Left ventricle myocardium inferior (tissue), 1 donor: Measurements from ENCODE around the gene FITM2. TPM values are rescaled to one million over a fixed set of nuclear protein-coding genes. Genes with fewer than 3 reads are reported as not detected.

Experiments used
- DNase-seq: peaks from one replicate; pipeline ENCODE4 v3.0.0-alpha.2; 2020
- H3K27ac ChIP-seq: fragments of 200-600 bp; replicated peaks from 2 replicates; pipeline ENCODE4 v1.8.0; 2021
- H3K27me3 ChIP-seq: fragments of 200-600 bp; 2 replicates; pipeline ENCODE4 v1.8.0; 2021; ENCODE audit warnings: low read depth
- H3K36me3 ChIP-seq: fragments of 200-600 bp; 2 replicates; pipeline ENCODE4 v1.8.0; 2021
- H3K4me1 ChIP-seq: fragments of 200-600 bp; 2 replicates; pipeline ENCODE4 v1.8.0; 2021
- H3K4me3 ChIP-seq: fragments of 200-600 bp; 2 replicates; pipeline ENCODE4 v1.8.0; 2021; ENCODE audit warnings: mild to moderate bottlenecking, moderate library complexity
- H3K9me3 ChIP-seq: fragments of 200-600 bp; replicated peaks from 2 replicates; pipeline ENCODE4 v1.8.0; 2021
- intact Hi-C: fragments of 100-400 bp; cut with micrococcal nuclease; formaldehyde crosslinking; loops from one replicate; pipeline ENCODE4 v1.11.0; 2022
- total RNA-seq: library from RNA; stranded (reverse); fragmentation: NEBNext Ultra II Directional; extraction: Animal tissue kit (Norgen Biotek cat#: 25700); gene quantifications from one replicate; pipeline ENCODE4 v1.2.1, GENCODE V29; 2021
- TF ChIP-seq, protein P1 (sequence below): fragments of 200-600 bp; IDR thresholded peaks from 2 replicates; pipeline ENCODE4 v1.8.0; 2021; ENCODE audit warnings: antibody characterized with exemption, mild to moderate bottlenecking, borderline replicate concordance
- donor health status: DM: no; HTN: yes; CAD: no; lungs with severe emphysema.

Gene FITM2
- total RNA-seq, 1 donor from 2014 or later: 160 TPM

DNA sequence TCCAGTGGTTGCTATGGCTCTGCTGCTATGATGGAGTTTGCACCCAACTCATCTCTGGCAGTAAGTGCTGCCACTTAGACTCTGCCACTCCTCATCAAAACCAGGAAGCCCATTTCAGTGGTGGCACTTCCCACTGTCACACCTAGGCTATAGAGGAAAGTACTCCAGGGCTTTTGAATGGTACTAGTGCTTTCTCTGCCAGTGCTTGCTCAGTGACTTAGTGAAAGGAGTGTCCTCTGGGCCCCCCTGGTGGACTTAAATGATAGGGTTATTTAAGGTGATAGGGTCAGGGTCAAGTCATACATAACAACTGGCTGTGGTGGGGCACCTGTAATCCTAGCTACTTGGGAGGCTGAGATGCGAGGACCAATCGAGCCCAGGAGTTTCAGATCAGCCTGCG lies 22.8 kb downstream of the FITM2 start:
- intact Hi-C loops: no loop called here
- Histone ChIP-seq H3K4me1 (peaks cover 36% of the 10 kb centered on the region), H3K27ac (peak overlapping the region; percentile 64), H3K4me3 (no peak overlapping the region), H3K27me3 (no peaks in the 10 kb centered on the region), H3K36me3 (no peaks in the 10 kb centered on the region), H3K9me3 (no peaks in the 10 kb centered on the region)
- TF ChIP-seq, protein P1, sequence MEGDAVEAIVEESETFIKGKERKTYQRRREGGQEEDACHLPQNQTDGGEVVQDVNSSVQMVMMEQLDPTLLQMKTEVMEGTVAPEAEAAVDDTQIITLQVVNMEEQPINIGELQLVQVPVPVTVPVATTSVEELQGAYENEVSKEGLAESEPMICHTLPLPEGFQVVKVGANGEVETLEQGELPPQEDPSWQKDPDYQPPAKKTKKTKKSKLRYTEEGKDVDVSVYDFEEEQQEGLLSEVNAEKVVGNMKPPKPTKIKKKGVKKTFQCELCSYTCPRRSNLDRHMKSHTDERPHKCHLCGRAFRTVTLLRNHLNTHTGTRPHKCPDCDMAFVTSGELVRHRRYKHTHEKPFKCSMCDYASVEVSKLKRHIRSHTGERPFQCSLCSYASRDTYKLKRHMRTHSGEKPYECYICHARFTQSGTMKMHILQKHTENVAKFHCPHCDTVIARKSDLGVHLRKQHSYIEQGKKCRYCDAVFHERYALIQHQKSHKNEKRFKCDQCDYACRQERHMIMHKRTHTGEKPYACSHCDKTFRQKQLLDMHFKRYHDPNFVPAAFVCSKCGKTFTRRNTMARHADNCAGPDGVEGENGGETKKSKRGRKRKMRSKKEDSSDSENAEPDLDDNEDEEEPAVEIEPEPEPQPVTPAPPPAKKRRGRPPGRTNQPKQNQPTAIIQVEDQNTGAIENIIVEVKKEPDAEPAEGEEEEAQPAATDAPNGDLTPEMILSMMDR: no peak
- no peak for DNase-seq

DNA sequence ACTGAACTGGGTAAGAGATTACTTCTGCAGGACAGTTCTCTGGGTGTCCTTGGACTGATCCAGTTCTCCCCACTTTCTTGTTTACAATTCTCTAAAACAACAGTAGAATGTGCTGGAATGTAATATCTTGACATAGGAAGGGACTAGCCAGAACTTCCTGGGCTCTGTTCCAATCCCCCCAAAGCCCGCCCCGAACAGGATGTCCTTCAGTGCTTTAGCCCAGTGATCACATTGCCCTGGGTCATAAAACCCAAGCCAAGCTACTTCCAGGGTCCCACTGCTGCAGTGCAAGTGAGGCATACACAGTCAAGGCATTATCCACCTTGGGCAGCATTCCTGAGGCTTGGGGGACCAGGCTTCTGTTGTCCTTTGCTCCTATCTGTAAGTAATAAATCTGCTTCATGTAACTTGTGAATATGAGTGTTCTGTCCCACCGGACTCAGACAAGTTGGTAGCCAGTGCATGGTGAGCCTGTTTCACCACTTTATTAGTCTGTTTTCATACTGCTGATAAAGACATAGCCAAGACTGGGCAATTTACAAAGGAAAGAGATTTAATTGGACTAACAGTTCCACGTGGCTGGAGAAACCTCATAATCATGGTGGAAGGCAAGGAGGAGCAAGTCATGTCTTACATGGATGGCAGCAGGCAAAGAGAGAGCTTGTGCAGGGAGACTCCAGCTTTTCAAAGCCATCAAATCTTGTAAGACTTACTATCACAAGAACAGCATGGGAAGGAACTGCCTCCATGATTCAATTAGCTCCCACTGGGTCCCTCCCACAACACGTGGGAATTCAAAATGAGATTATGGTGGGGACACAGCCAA lies 23.5 kb downstream of the FITM2 start:
- peaks cover 39% of the 10 kb centered on the region for H3K4me1 ChIP-seq
- H3K36me3 ChIP-seq: no peaks in the 10 kb centered on the region
- intact Hi-C loops: no loop called here
- H3K27ac ChIP-seq: peak overlapping the region; percentile 64
- peak; percentile 48 for DNase-seq
- no peak overlapping the region for H3K4me3 ChIP-seq
- no peaks in the 10 kb centered on the region for H3K27me3 ChIP-seq
- no peaks in the 10 kb centered on the region for H3K9me3 ChIP-seq
- TF ChIP-seq, protein P1: no peak

DNA sequence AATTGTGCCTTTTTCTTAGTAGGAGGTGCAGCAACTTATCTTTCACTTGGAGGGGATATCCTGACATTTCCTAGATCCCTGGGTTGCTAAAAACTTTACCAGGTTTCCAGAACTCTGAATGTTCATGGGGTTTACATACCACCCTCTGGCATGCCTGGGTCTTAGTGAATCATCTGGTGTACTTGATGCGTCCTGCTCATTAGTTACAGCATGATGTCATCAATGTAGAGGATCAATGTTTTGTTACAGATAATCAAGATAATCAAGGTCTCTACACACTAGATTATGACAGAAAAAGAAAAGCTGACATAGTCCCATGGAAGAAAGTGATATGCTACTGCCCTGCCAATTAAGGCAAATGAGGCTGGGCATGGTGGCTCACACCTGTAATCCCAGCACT lies 27.0 kb downstream of the FITM2 start:
- Histone ChIP-seq H3K36me3 (no peaks in the 10 kb centered on the region), H3K27me3 (no peaks in the 10 kb centered on the region)
- intact Hi-C loops: no loop called here

DNA sequence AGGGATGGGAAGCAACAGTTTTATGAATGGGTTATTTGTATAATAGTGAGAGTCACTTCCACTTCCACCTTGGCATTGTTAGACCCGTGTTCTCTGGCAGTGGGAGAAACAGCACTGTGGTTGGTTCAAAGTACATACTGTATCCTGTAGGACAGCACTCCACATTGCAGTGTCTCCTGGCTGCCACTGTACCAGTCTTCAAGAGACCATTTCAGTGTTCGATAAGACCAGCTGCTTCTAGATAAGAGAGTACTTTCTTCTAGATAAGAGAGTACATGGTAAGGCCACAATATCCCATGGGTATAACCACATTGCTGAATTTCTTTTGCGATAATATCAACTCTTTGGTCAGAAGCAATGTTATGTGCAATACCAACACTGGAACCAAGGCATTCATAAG lies 28.8 kb downstream of the FITM2 start:
- Histone ChIP-seq H3K36me3 (no peaks in the 10 kb centered on the region), H3K9me3 (no peaks in the 10 kb centered on the region), H3K27ac (peak overlapping the region; percentile 34), H3K4me1 (peaks cover 28% of the 10 kb centered on the region), H3K4me3 (no peak overlapping the region), H3K27me3 (no peaks in the 10 kb centered on the region)
- TF ChIP-seq, protein P1: no peak
- no peak for DNase-seq
- intact Hi-C loops: no loop called here

More for the DNA sequence above, 27.0 kb downstream of the FITM2 start:
- Histone ChIP-seq H3K27ac (no peak overlapping the region), H3K4me3 (no peak overlapping the region), H3K4me1 (peaks cover 39% of the 10 kb centered on the region), H3K9me3 (no peaks in the 10 kb centered on the region)
- TF ChIP-seq, protein P1: no peak
- no peak for DNase-seq

DNA sequence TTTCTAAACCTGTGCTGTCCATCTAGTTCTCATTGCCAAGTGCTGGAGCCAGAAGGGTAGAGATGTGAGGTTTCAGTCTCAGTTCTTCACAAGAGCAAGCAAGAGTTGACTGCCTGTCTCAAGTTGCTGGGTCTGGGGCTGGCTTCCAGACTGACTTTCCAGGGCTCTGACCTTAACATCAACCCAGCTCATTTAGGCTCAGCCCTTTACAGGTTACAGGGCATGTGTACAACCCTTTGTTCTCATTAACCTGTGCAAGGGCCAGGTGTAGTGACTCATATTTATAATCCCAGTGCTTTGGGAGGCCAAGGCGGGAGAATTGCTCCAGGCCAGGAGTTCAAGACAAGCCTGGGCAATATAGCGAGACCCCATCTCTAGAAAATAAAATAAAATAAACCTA lies 30.6 kb downstream of the FITM2 start:
- TF ChIP-seq, protein P1: no peak
- Histone ChIP-seq H3K36me3 (no peaks in the 10 kb centered on the region), H3K27ac (no peak overlapping the region), H3K27me3 (no peaks in the 10 kb centered on the region), H3K4me3 (no peak overlapping the region), H3K4me1 (peaks cover 21% of the 10 kb centered on the region), H3K9me3 (no peaks in the 10 kb centered on the region)
- intact Hi-C loops: no loop called here
- DNase-seq: no peak
